ENCODE measurements around the gene VDAC1. TPM values are rescaled to one million over a fixed set of nuclear protein-coding genes. Genes with fewer than 3 reads are reported as not detected.
A peak's percentile ranks its signal among the peaks of the same experiment; 100 is the strongest.

Gene VDAC1
- polyA plus RNA-seq, 1 donor: 255 TPM

DNA sequence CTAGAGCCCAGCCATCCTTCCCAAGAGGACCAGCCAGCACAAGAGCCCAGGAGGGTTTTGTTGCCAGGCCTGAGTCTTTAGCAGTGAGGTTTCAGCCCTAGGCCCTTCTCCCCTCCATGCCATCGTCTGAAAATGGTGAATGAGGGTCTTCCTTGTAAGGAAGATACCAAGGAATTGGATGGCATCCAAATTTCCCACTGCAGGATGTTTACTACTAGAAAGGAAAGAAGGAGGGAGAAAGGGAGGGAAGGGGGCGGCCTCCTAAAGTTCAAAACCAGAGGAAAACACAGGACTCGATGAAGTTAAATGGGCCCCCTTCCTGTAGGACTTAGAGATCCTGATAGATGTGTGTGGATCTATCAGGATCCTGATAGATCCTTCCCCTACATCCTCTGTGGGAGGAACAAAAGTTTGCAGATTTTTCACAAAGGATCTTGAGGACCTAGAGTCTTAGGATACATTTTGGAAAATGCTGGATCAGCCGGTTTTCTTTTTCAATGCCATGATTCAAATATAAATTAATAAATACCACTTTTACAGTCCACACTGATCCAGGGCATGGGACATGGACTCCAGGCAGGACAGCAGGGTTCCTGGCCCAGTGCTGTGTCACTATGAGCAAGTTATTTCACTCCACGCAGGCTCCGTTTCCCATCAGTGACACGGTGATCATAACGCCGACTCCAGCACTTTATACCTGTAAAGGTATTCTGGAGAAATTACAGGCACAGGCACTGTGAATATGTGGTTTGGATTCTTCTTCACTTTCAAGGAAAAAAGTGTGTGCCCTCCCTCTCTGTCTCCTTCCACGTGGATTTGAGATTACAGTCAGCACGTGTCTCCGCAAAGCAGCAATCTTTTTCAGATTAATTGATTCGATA is 77.2 kb downstream of the VDAC1 start:
- H3K27ac ChIP-seq (ENCODE audit: low read length): no peak overlapping the region
- peak in 1 of 2 donors; percentile 21 for DNase-seq
- peaks cover 9% of the 10 kb centered on the region for H3K4me1 ChIP-seq (ENCODE audit: control insufficient read depth, insufficient read depth, low read length)
- H3K27me3 ChIP-seq (ENCODE audit: control insufficient read depth, insufficient read depth, low read length): no peaks in the 10 kb centered on the region
- H3K9me3 ChIP-seq (ENCODE audit: control insufficient read depth, low read depth, low read length): no peaks in the 10 kb centered on the region
- no peaks in the 10 kb centered on the region for H3K36me3 ChIP-seq (ENCODE audit: control insufficient read depth, insufficient read depth, low read length)
- no peak overlapping the region for H3K4me3 ChIP-seq (ENCODE audit: low read length)
- WGBS (ENCODE audit: insufficient coverage, low lambda C conversion rate): 96% methylated on average over 4 of the region's 13 CpGs

DNA sequence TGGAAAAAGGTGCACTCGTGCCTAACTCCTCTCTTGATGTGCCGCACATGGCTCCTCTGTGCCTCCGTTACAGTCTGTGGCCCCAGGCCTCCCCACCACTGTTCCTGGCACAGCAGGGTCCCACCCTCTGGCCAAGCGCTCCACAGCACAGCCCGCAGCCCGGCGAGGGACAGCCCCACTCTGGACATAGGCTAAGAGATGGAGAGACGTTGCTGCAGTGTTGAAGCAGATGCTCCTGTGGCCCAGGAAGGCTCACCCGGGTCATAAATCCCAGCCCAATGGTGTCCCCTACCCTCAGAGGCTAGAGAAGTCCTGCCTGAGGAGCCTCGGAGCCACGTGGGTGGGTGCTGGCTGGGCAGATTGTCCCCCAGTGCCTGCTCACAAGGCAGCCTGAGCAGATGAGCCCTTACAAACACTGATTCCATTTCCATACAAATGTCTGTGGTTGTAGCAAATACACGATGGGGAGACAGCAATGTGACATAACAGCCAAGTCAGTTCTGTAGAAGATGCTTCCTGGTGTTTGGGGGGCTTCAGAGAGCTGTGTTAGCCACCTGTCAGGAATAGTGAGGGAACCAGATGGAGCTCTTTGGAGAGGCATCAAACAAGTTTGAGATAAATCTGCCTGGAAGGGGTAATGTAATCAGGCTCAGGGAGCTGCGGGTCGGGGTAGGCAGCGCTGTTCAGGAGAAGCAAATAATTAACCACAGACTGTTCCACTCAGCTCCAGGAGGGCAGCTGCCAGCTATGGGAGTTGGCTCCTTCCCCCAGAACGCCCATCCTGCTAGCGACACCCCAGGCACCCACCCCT is 78.1 kb downstream of the VDAC1 start:
- H3K27ac ChIP-seq (ENCODE audit: low read length): no peak overlapping the region

DNA sequence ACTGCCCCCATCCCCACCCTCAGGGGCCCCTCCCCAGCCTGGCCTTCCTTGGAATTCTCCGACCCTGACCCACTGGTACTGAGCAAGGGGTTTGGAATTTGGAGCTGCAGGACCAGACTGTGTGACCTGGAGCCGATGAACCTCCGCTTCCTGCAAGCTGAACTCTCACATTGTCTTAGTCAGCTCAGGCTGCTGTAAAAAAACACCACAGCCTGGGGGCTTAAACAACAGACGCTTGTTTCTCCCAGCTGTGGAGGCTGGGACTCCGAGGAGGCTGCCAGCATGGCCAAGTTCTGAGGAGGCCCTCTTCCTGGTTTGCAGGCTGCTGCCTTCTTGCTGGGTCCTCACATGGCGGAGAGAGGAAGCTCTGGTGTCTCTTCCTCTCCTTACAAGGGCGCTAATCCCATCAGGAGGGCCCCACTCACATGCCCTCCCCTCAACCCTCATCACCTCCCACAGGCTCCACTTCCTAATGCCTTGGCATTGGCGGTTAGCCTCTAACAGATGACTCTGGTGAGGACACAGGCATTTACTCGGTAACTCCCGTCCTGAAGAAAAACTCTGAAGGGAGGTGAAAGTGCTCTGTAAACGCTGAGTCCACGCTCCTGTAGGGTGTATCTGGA is 78.8 kb downstream of the VDAC1 start:
- DNase-seq: no peak

More for the DNA sequence above, 78.1 kb downstream of the VDAC1 start:
- Histone ChIP-seq H3K4me3 (ENCODE audit: low read length) (no peak overlapping the region), H3K4me1 (ENCODE audit: control insufficient read depth, insufficient read depth, low read length) (peaks cover 9% of the 10 kb centered on the region), H3K27me3 (ENCODE audit: control insufficient read depth, insufficient read depth, low read length) (no peaks in the 10 kb centered on the region), H3K9me3 (ENCODE audit: control insufficient read depth, low read depth, low read length) (no peaks in the 10 kb centered on the region), H3K36me3 (ENCODE audit: control insufficient read depth, insufficient read depth, low read length) (no peaks in the 10 kb centered on the region)
- no CpG with 5 or more reads among the region's 17 CpGs for WGBS (ENCODE audit: insufficient coverage, low lambda C conversion rate)
- peak in 1 of 2 donors; percentile 62 for DNase-seq

DNA sequence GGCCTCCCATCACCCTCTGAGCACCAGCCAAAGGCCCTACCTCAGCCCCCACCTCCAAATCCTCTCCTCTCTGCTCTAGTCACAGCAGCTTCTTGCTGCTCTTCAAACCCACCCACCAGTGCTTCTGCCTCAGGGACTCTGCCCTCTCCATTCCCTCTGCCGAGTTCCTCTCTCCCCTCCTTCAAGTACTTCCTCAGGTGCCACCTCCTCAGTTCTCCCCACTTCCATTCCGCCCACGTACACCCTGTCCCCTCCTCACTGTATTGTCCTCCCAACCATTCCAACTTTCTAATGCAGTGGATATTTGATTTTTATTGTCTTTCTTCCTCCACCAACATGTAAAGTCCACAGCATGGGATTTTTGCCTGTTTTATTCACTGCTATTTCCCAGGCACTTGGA is 79.5 kb downstream of the VDAC1 start:
- DNase-seq: no peak
- no peak overlapping the region for H3K27ac ChIP-seq (ENCODE audit: low read length)
- peaks cover 9% of the 10 kb centered on the region for H3K4me1 ChIP-seq (ENCODE audit: control insufficient read depth, insufficient read depth, low read length)
- H3K4me3 ChIP-seq (ENCODE audit: low read length): no peak overlapping the region
- 86% methylated on average over 3 of the region's 3 CpGs for WGBS (ENCODE audit: insufficient coverage, low lambda C conversion rate)
- H3K9me3 ChIP-seq (ENCODE audit: control insufficient read depth, low read depth, low read length): no peaks in the 10 kb centered on the region
- no peaks in the 10 kb centered on the region for H3K36me3 ChIP-seq (ENCODE audit: control insufficient read depth, insufficient read depth, low read length)
- no peaks in the 10 kb centered on the region for H3K27me3 ChIP-seq (ENCODE audit: control insufficient read depth, insufficient read depth, low read length)

More for the DNA sequence above, 78.8 kb downstream of the VDAC1 start:
- no peak overlapping the region for H3K27ac ChIP-seq (ENCODE audit: low read length)
- H3K36me3 ChIP-seq (ENCODE audit: control insufficient read depth, insufficient read depth, low read length): no peaks in the 10 kb centered on the region
- H3K4me3 ChIP-seq (ENCODE audit: low read length): no peak overlapping the region
- WGBS (ENCODE audit: insufficient coverage, low lambda C conversion rate): no CpG with 5 or more reads among the region's 12 CpGs
- no peaks in the 10 kb centered on the region for H3K9me3 ChIP-seq (ENCODE audit: control insufficient read depth, low read depth, low read length)
- no peaks in the 10 kb centered on the region for H3K27me3 ChIP-seq (ENCODE audit: control insufficient read depth, insufficient read depth, low read length)
- peaks cover 9% of the 10 kb centered on the region for H3K4me1 ChIP-seq (ENCODE audit: control insufficient read depth, insufficient read depth, low read length)

DNA sequence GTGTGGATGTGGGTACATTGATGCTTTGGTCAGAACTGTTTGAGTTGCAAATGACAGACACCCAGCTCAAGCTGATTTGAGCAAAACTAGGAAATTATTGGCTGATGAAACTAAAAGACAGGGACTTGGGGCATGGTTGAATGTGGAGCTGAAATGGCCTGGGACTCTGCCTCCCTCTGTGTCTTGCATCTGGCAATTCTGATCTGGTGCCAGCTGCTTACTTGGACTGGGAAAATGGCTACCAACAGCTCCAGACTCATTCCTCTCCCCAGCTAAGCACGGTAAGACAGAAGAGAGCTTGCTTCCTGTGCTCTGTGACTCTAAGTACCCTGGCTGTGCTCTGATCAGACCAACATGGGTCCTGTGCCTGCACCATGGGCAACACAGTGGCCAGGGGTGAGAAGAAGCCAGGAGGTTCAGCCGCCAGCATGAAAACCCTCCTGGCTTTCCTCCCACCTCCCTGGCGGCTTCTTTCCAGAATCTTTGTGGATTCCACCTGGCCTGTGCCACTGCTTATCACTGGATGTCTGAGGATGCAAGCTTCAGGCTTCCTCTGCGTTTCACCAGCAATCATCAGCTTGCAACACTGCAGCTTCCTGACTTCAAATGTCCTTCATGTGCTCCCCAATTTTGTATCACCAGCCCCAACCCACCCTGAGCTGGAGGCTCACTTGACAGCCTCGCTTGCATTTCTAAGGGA is 80.4 kb downstream of the VDAC1 start:
- Histone ChIP-seq H3K4me1 (ENCODE audit: control insufficient read depth, insufficient read depth, low read length) (peaks cover 9% of the 10 kb centered on the region), H3K4me3 (ENCODE audit: low read length) (no peak overlapping the region), H3K36me3 (ENCODE audit: control insufficient read depth, insufficient read depth, low read length) (no peaks in the 10 kb centered on the region), H3K27me3 (ENCODE audit: control insufficient read depth, insufficient read depth, low read length) (no peaks in the 10 kb centered on the region), H3K9me3 (ENCODE audit: control insufficient read depth, low read depth, low read length) (no peaks in the 10 kb centered on the region), H3K27ac (ENCODE audit: low read length) (no peak overlapping the region)
- no CpG with 5 or more reads among the region's 5 CpGs for WGBS (ENCODE audit: insufficient coverage, low lambda C conversion rate)
- no peak for DNase-seq

DNA sequence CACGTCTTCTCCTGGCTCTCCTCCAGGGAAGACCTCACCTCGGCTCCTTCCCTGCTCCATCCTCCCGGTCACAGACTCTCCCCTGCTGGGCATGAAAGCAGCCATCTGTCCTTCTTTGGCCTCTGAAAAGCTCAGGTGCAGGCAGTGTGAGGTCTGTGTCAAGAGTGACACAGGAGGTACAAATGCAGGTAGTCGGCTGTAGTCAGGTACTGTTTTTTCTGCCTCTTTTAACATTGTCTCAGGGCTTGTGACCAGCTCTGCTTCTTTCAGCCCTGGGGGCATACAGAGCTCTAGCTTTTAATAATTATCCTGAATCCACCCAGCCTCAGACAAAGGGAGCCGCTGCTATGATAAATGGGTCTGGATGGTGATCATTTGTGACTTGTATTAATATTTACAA is 82.8 kb downstream of the VDAC1 start:
- WGBS (ENCODE audit: insufficient coverage, low lambda C conversion rate): no CpG with 5 or more reads among the region's 5 CpGs
- no peak for DNase-seq
- Histone ChIP-seq H3K4me1 (ENCODE audit: control insufficient read depth, insufficient read depth, low read length) (peaks cover 6% of the 10 kb centered on the region), H3K27me3 (ENCODE audit: control insufficient read depth, insufficient read depth, low read length) (no peaks in the 10 kb centered on the region), H3K4me3 (ENCODE audit: low read length) (no peak overlapping the region), H3K36me3 (ENCODE audit: control insufficient read depth, insufficient read depth, low read length) (no peaks in the 10 kb centered on the region), H3K27ac (ENCODE audit: low read length) (no peak overlapping the region), H3K9me3 (ENCODE audit: control insufficient read depth, low read depth, low read length) (no peaks in the 10 kb centered on the region)

Other genes with a start within 250 kb of the VDAC1 start
- 73.8 TPM for gene C5orf15, start 36.4 kb downstream of the VDAC1 start, polyA plus RNA-seq
- gene TCF7, start 109.7 kb upstream of the VDAC1 start, polyA plus RNA-seq: 9.7 TPM
- 490 TPM for gene SKP1, start 172.0 kb upstream of the VDAC1 start, polyA plus RNA-seq
- 120 TPM for gene PPP2CA, start 221.1 kb upstream of the VDAC1 start, polyA plus RNA-seq

Measured in large intestine (tissue), 3 donors.